GM12875 (cell line): Measurements from ENCODE around the gene RAB11FIP2.

ENCODE experiments used
- H3K4me3 ChIP-seq: one replicate; pipeline ENCODE4 v1.5.1; 2011; ENCODE audit warnings: low read depth, low read length, control low read depth
- CTCF ChIP-seq: IDR thresholded peaks from 2 replicates; pipeline ENCODE4 v1.5.1; 2011; ENCODE audit warnings: low read depth, mild to moderate bottlenecking, control low read depth, inconsistent platforms, low read length, moderate library complexity, borderline replicate concordance; ENCODE audit not compliant: insufficient read depth

Gene RAB11FIP2

GRCh38 chr10:118034791-118035261 lies 11.9 kb downstream of the RAB11FIP2 start:
- no peak overlapping the region for H3K4me3 ChIP-seq
- no peak for TF ChIP-seq CTCF

- no peak overlapping the region for H3K4me3 ChIP-seq
- no peak for TF ChIP-seq CTCF
These were observed 12.8 kb downstream of the RAB11FIP2 start for GRCh38 chr10:118033905-118034304.

- no peak for TF ChIP-seq CTCF
- no peak overlapping the region for H3K4me3 ChIP-seq
These were observed 14.2 kb downstream of the RAB11FIP2 start for GRCh38 chr10:118032564-118032963.

DNA sequence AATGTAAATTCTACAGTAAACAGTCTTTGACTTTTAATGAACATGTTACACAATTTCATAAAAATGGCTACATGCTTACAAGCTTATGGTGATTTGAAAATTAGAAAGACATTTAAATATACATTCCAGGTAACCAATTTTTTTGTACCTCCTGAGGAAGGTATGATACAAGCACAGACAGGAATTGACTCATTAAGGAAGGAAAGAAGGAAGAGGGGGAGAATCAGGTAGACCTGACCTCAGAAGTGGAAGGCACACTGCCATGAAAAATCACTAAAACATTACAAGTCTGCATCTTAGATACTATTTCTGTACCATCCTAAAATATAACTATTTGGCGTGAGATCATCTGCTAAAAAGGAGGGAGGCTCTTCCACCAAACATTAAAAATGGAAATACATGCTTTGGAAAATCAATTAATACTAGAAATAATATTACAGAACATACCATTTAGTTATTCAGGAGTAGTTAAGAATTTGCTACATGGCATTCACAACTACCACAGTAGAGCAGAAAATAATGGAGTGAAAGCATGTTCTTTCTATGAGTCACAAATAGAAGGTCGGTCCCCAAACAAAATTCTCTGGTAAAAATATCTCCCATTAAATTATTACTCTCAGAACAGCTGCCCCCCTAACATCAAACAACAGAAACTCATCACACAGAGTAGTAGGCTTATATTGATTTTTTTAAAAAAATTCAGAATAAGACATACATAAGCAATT lies 15.2 kb downstream of the RAB11FIP2 start:
- H3K4me3 ChIP-seq: no peak overlapping the region
- no peak for TF ChIP-seq CTCF

- TF ChIP-seq CTCF: no peak
- H3K4me3 ChIP-seq: no peak overlapping the region
These were observed 18.1 kb downstream of the RAB11FIP2 start for GRCh38 chr10:118028619-118029018.

- no peak overlapping the region for H3K4me3 ChIP-seq
- no peak for TF ChIP-seq CTCF
These were observed 19.3 kb downstream of the RAB11FIP2 start for GRCh38 chr10:118027397-118027796.

- no peak overlapping the region for H3K4me3 ChIP-seq
- TF ChIP-seq CTCF: no peak
These were observed 19.8 kb downstream of the RAB11FIP2 start for GRCh38 chr10:118026936-118027335.
